ENCODE measurements around the gene CRAT.

- TF ChIP-seq CTCF (IDR thresholded peaks at IDR 0.05) (no peak), POLR2A (IDR thresholded peaks at IDR 0.05) (no peak)
Measured at GRCh38 chr9:129064499-129064908, 46.1 kb downstream of the CRAT start.

Measured in Peyer's patch (tissue), 4 donors.